Heart left ventricle (tissue), 16 donors: ENCODE data around the gene EPM2AIP1. TPM values are rescaled to one million over a fixed set of nuclear protein-coding genes. Genes with fewer than 3 reads are reported as not detected.

ENCODE experiments used
- ATAC-seq, 4 donors: fragments of 200-7000 bp; cut with Tn5 transposase; one replicate each; pipeline ENCODE4 v1.9.1; 2020 to 2022; ENCODE audit warnings: moderate library complexity in 4 of 4, mild to moderate bottlenecking in 3 of 4, moderate number of reproducible peaks in 1 of 4
- DNase-seq, 5 donors: peaks; one replicate each; pipeline ENCODE4 v3.0.0-alpha.2; 2020
- H3K27ac ChIP-seq, 12 donors: fragments of 200-600 bp; sonication (generic) in 4 of 12; one replicate each; pipeline versions ENCODE4 v1.5.0 to v1.8.0; 2016 to 2022; ENCODE audit warnings: mild to moderate bottlenecking in 2 of 12
- H3K27me3 ChIP-seq, 9 donors: fragments of 200-600 bp; sonication (generic) in 2 of 9; one replicate each; pipeline versions ENCODE4 v1.5.1 to v1.8.0; 2016 to 2022; ENCODE audit warnings: mild to moderate bottlenecking in 3 of 9
- H3K36me3 ChIP-seq, 9 donors: fragments of 200-600 bp; sonication (generic) in 2 of 9; one replicate each; pipeline versions ENCODE4 v1.5.0 to v1.8.0; 2018 to 2022; ENCODE audit warnings: mild to moderate bottlenecking in 2 of 9
- H3K4me1 ChIP-seq, 12 donors: fragments of 200-600 bp; sonication (generic) in 4 of 12; one replicate each; pipeline versions ENCODE4 v1.5.0 to v1.8.0; 2016 to 2022; ENCODE audit warnings: mild to moderate bottlenecking in 3 of 12
- H3K4me3 ChIP-seq, 12 donors: fragments of 200-600 bp; sonication (generic) in 4 of 12; one replicate each; pipeline versions ENCODE4 v1.5.0 to v1.8.0; 2017 to 2022; ENCODE audit warnings: mild to moderate bottlenecking in 9 of 12, moderate library complexity in 4 of 12
- H3K9me3 ChIP-seq, 12 donors: fragments of 200-600 bp; sonication (generic) in 4 of 12; one replicate each; pipeline versions ENCODE4 v1.5.0 to v1.8.0; 2016 to 2022; ENCODE audit warnings: mild to moderate bottlenecking in 1 of 12
- POLR2A ChIP-seq, 2 donors: fragments of 450-650 bp; IDR thresholded peaks; one replicate each; pipeline ENCODE4 v1.6.1; 2017; ENCODE audit warnings: antibody characterized with exemption in 2 of 2, mild to moderate bottlenecking in 2 of 2, moderate library complexity in 2 of 2
- WGBS, 4 donors: extraction: QIAGEN DNeasy Blood & Tissue Kit in 2 of 4; methylation state at CpG; one replicate each; pipeline versions ENCODE4 v1.1.5 to v1.1.7; 2013 to 2018; 5-methylcytosine and 5-hydroxymethylcytosine counted together
- intact Hi-C, 10 donors: fragments of 100-400 bp; cut with DNase I; formaldehyde crosslinking; loops; one replicate each; pipeline versions ENCODE4 v1.11.1 to v1.14.2; 2022
- polyA plus RNA-seq, 2 donors: library from polyadenylated mRNA; stranded (reverse); fragments of 200-250 nt; gene quantifications; one replicate each; pipeline ENCODE4 v1.2.3, GENCODE V29; 2013
- total RNA-seq, 9 donors: library from RNA; depleted of rRNA in 2 of 9; stranded (reverse); fragments of >200 nt in 2 of 9; fragmentation: NEBNext Ultra II Directional in 3 of 9; extraction: Animal tissue kit (Norgen Biotek cat#: 25700) in 3 of 9; gene quantifications; one replicate each; pipeline versions ENCODE4 v1.1.0 to v1.2.4, GENCODE V29; 2016 to 2023
- TF ChIP-seq, protein P1 (sequence below), 12 donors: fragments of 200-600 bp; sonication (generic) in 4 of 12; IDR thresholded peaks; one replicate each; pipeline versions ENCODE4 v1.5.0 to v1.8.0; 2018 to 2022; ENCODE audit warnings: antibody characterized with exemption in 12 of 12, mild to moderate bottlenecking in 5 of 12
- donor health status: ischemic (EF 13 %, LVEDD 7.1; RV severe dilation, severe dysfunction).
- donor health status: healthy with polysubstance abuse.
- donor health status: DM: no; HTN: yes; CAD: no.
- donor health status: DM: no; HTN: no; CAD: no.
- donor health status: ischemic (EF 25% LVEDD 6.9; RV normal size, moderate dysfunction).
- donor health status: ischemic (EF 25% LVEDD 5.7; RV mildly dilated, moderate dysfunction).
- donor health status: healthy.
- donor health status: DM: yes; HTN: yes; CAD: no.
- donor health status: ischemic (EF 35%, LVEDD 5.7; RV mildly dilated, moderate dysfunction).
- donor health status: nonischemic (EF 11% LVEDD 7.7; RV severe dilation, severe dysfunction).
- donor health status: DM: yes; HTN: yes; CAD: no.
- donor health status: PGD.
- donor health status: ischemic (EF 29% LVEDD 5.4; RV normal size, mild dysfunction).
- donor health status: nonischemic (EF 23%, LVEDD 6.1; RV moderate dilation, normal function).

Gene EPM2AIP1
- total and polyA plus RNA-seq, 11 donors = 7.4 to 43.7 (median 22.2) TPM

DNA sequence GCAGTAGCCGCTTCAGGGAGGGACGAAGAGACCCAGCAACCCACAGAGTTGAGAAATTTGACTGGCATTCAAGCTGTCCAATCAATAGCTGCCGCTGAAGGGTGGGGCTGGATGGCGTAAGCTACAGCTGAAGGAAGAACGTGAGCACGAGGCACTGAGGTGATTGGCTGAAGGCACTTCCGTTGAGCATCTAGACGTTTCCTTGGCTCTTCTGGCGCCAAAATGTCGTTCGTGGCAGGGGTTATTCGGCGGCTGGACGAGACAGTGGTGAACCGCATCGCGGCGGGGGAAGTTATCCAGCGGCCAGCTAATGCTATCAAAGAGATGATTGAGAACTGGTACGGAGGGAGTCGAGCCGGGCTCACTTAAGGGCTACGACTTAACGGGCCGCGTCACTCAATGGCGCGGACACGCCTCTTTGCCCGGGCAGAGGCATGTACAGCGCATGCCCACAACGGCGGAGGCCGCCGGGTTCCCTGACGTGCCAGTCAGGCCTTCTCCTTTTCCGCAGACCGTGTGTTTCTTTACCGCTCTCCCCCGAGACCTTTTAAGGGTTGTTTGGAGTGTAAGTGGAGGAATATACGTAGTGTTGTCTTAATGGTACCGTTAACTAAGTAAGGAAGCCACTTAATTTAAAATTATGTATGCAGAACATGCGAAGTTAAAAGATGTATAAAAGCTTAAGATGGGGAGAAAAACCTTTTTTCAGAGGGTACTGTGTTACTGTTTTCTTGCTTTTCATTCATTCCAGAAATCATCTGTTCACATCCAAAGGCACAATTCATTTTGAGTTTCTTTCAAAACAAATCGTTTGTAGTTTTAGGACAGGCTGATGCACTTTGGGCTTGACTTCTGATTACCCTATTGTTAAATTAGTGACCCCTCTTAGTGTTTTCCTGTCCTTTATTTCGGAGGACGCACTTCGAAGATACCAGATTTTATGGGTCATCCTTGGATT, 674 bp upstream of the EPM2AIP1 start, which contains the start of gene MLH1:
Gene MLH1, plus strand, starts transcription at position 193 of the 958 bp plus-strand sequence. Its CDS starts 30 bp downstream, at position 223.
- peaks cover 7 to 65% (median 48%) of the 10 kb centered on the region in 12 donors for H3K4me1 ChIP-seq
- ATAC-seq (peak; percentile 94 to 97 (median 96)), DNase-seq (peak; percentile 94 to 97 (median 95))
- WGBS, 4 donors = 1% methylated on average over 30 to 47 of the region's 47 CpGs
- no peaks in the 10 kb centered on the region for H3K9me3 ChIP-seq
- intact Hi-C loops = loop anchor here in 4 of 10 donors (1.0 to 10.0 kb wide), 5 partner anchors 59 to 221 kb away; no protein-coding TSS in a partner anchor
- peak within 1 kb of the TSS; percentile 93 to 99 (median 98) for H3K27ac ChIP-seq
- peaks cover 0 to 52% (median 40%) of the 10 kb centered on the region in 9 donors for H3K36me3 ChIP-seq
- peak within 1 kb of the TSS; percentile 57 to 83 (median 70) for H3K4me3 ChIP-seq
- H3K27me3 ChIP-seq = no peaks in the 10 kb centered on the region
- peak in 1 of 2 donors; percentile 64 for TF ChIP-seq POLR2A (IDR thresholded peaks at IDR 0.05)
- TF ChIP-seq, protein P1, sequence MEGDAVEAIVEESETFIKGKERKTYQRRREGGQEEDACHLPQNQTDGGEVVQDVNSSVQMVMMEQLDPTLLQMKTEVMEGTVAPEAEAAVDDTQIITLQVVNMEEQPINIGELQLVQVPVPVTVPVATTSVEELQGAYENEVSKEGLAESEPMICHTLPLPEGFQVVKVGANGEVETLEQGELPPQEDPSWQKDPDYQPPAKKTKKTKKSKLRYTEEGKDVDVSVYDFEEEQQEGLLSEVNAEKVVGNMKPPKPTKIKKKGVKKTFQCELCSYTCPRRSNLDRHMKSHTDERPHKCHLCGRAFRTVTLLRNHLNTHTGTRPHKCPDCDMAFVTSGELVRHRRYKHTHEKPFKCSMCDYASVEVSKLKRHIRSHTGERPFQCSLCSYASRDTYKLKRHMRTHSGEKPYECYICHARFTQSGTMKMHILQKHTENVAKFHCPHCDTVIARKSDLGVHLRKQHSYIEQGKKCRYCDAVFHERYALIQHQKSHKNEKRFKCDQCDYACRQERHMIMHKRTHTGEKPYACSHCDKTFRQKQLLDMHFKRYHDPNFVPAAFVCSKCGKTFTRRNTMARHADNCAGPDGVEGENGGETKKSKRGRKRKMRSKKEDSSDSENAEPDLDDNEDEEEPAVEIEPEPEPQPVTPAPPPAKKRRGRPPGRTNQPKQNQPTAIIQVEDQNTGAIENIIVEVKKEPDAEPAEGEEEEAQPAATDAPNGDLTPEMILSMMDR (IDR thresholded peaks at IDR 0.05) = no peak

DNA sequence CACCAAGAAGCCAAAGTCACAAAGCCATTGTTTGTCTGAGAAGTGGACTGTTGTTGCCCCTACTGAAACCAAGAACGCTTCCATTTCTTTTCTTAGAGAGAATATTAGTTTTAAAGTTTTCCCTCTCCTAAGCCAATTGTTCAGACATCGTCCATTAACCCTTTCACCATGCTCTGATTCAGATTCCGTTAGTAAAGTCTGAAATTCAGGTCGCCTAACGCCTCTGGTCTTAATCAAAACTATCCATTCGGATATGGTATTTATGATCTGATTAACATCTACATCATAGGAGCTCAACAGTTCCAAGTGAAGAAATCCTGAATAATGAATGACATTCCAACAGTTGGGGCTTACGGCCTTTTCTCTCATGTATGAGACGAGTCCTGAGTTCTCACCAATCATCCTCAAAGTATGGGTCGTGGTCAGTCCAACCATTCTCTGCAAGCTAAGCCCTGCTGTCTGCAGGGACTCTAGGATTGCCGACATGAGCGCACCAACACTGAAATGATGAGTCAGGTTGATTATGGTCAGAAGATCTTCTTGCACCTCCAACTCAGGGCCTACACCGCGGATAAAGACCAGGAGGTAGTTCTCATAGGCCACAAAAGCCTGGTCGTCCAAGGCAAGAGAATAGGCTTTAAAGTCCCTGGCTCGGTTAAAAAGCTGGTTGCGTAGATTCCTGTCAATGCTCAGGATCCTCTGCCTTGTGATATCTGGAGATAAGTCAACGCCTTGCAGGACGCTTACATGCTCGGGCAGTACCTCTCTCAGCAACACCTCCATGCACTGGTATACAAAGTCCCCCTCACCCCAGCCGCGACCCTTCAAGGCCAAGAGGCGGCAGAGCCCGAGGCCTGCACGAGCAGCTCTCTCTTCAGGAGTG, 767 bp downstream of the EPM2AIP1 start:
- Histone ChIP-seq H3K9me3 (no peaks in the 10 kb centered on the region), H3K36me3 (peaks cover 0 to 48% (median 39%) of the 10 kb centered on the region in 9 donors), H3K4me3 (peak overlapping the region; percentile 42 to 83 (median 70)), H3K4me1 (peaks cover 7 to 70% (median 59%) of the 10 kb centered on the region in 12 donors), H3K27me3 (no peaks in the 10 kb centered on the region), H3K27ac (peak overlapping the region; percentile 74 to 99 (median 98))
- WGBS, 4 donors = 7 to 18% (median 11%) methylated on average over 16 to 24 of the region's 24 CpGs
- intact Hi-C loops = loop anchor here in 3 of 10 donors (5.0 to 10.0 kb wide), 4 partner anchors 60 to 223 kb away; no protein-coding TSS in a partner anchor
- no peak for DNase-seq
- TF ChIP-seq, protein P1 (IDR thresholded peaks at IDR 0.05) = no peak
- no peak for TF ChIP-seq POLR2A (IDR thresholded peaks at IDR 0.05)
- peak in 1 of 4 donors; percentile 2 for ATAC-seq

DNA sequence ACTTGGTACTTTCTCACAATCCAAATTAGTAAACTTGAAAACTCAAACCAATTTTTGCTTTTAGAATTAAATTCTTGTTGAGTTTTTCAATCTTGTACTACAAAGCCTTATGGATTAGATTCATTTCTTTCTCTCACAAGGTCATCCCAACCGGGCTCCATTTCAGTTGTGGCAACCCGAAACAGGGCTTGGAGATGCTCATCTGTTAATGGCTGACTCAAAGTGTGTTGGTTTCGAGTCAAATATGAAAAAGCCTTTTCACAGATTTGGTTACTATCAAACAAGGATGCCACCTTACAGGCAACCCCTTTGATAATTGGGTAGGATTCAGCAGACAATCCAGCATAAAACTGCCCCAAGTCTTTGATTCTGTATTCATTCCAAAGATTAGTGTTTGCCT, 1.8 kb downstream of the EPM2AIP1 start:
- intact Hi-C loops = loop anchor here in 3 of 10 donors (5.0 to 10.0 kb wide), 4 partner anchors 61 to 224 kb away; no protein-coding TSS in a partner anchor
- peaks cover 4 to 61% (median 53%) of the 10 kb centered on the region in 12 donors for H3K4me1 ChIP-seq
- peak overlapping the region in 11 of 12 donors; percentile 2 to 99 (median 97) for H3K27ac ChIP-seq
- ATAC-seq = no peak
- H3K36me3 ChIP-seq = peaks cover 0 to 48% (median 39%) of the 10 kb centered on the region in 9 donors
- H3K27me3 ChIP-seq = no peaks in the 10 kb centered on the region
- peak overlapping the region; percentile 42 to 83 (median 70) for H3K4me3 ChIP-seq
- TF ChIP-seq, protein P1 (IDR thresholded peaks at IDR 0.05) = no peak
- TF ChIP-seq POLR2A (IDR thresholded peaks at IDR 0.05) = no peak
- DNase-seq = no peak
- H3K9me3 ChIP-seq = no peaks in the 10 kb centered on the region
- 48 to 54% (median 53%) methylated on average over 3 of the region's 3 CpGs for WGBS, 4 donors
